Measurements from ENCODE around the gene LRRC37A3. TPM values are rescaled to one million over a fixed set of nuclear protein-coding genes. Genes with fewer than 3 reads are reported as not detected.
"Not testable (repeated sequence)": the region's sequence is repeated elsewhere in the genome, so short reads cannot be mapped to it uniquely, and the experiment has no call there.

The LRRC37A3 gene
- 10.6 TPM for polyA plus RNA-seq (ENCODE audit: insufficient read length)

- peak; percentile 96 for DNase-seq
These were observed at the start of gene LRRC37A3 for GRCh38 chr17:64919289-64920025. Gene LRRC37A3 (minus strand): TSS chr17:64919478. CDS start chr17:64897257, 22,221 bp downstream.

- peak; percentile 41 for DNase-seq
These were observed 46.6 kb upstream of the LRRC37A3 start for GRCh38 chr17:64965873-64966287.

GRCh38 chr17:64965256-64965872 is 46.1 kb upstream of the LRRC37A3 start:
- not testable (repeated sequence) for DNase-seq

GRCh38 chr17:64964796-64965195 is 45.5 kb upstream of the LRRC37A3 start:
- DNase-seq, result no peak

- not testable (repeated sequence) for DNase-seq
These were observed 44.5 kb upstream of the LRRC37A3 start for GRCh38 chr17:64963814-64964213.

- peak; percentile 60 for DNase-seq
These were observed 42.5 kb upstream of the LRRC37A3 start for GRCh38 chr17:64961563-64962378.

GRCh38 chr17:64951877-64952276 is 32.6 kb upstream of the LRRC37A3 start:
- no peak for DNase-seq

- DNase-seq, result no peak
These were observed 31.6 kb upstream of the LRRC37A3 start for GRCh38 chr17:64950871-64951270.

- DNase-seq, result no peak
These were observed 27.9 kb upstream of the LRRC37A3 start for GRCh38 chr17:64947152-64947551.

GRCh38 chr17:64941761-64942160 is 22.5 kb upstream of the LRRC37A3 start:
- DNase-seq, result no peak

GRCh38 chr17:64941045-64941444 is 21.8 kb upstream of the LRRC37A3 start:
- no peak for DNase-seq

GRCh38 chr17:64940055-64940454 is 20.8 kb upstream of the LRRC37A3 start:
- DNase-seq, result no peak

- DNase-seq, result no peak
These were observed 19.7 kb upstream of the LRRC37A3 start for GRCh38 chr17:64938925-64939474.

GRCh38 chr17:64938290-64938689 is 19.0 kb upstream of the LRRC37A3 start:
- no peak for DNase-seq

- DNase-seq, result no peak
These were observed 16.8 kb upstream of the LRRC37A3 start for GRCh38 chr17:64936117-64936516.

- DNase-seq, result not testable (repeated sequence)
These were observed 15.1 kb upstream of the LRRC37A3 start for GRCh38 chr17:64934284-64934778.

- not testable (repeated sequence) for DNase-seq
These were observed 13.6 kb upstream of the LRRC37A3 start for GRCh38 chr17:64932850-64933249.

GRCh38 chr17:64930374-64930773 is 11.1 kb upstream of the LRRC37A3 start:
- DNase-seq, result not testable (repeated sequence)

- not testable (repeated sequence) for DNase-seq
These were observed 10.3 kb upstream of the LRRC37A3 start for GRCh38 chr17:64929419-64930209.

- DNase-seq, result not testable (repeated sequence)
These were observed 9.4 kb upstream of the LRRC37A3 start for GRCh38 chr17:64928701-64929100.

GRCh38 chr17:64927444-64927843 is 8.2 kb upstream of the LRRC37A3 start:
- peak; percentile 52 for DNase-seq

- not testable (repeated sequence) for DNase-seq
These were observed 7.2 kb upstream of the LRRC37A3 start for GRCh38 chr17:64926430-64926829.
